ENCODE data around the gene MAST4.

- no peak for TF ChIP-seq CTCF (IDR thresholded peaks at IDR 0.05)
- no peak for TF ChIP-seq POLR2A (IDR thresholded peaks at IDR 0.05)
These were observed 106.2 kb downstream of the MAST4 start for GRCh38 chr5:66702426-66702825.

All from esophagus squamous epithelium (tissue), 4 donors.